ENCODE data around the gene WFS1.

WFS1 gene

DNA sequence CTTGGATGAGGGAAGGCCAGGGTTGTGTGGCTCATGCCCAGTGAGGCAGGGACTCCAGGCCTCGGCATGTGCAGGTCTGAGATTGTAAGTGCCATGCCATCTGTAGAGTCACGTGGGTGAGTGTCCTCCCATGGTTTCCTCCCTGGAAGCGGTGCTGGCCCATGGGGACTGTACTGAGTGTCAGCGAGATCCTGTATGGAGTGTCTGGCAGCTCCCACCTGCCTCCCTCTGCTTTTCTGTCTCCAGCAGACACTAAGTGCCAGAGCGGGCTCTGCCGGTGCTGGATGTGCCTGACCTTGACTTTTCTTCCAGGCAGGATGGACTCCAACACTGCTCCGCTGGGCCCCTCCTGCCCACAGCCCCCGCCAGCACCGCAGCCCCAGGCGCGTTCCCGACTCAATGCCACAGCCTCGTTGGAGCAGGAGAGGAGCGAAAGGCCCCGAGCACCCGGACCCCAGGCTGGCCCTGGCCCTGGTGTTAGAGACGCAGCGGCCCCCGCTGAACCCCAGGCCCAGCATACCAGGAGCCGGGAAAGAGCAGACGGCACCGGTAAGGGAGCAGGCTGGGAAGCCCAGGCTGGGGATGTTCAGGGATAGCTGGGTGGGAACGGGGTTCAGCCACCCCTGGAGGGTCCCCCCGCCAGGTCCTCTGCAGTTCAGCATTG lies 7.6 kb downstream of the WFS1 start:
- DNase-seq = no peak

- DNase-seq = no peak
Measured at GRCh38 chr4:6277935-6278800, 8.5 kb downstream of the WFS1 start.

DNA sequence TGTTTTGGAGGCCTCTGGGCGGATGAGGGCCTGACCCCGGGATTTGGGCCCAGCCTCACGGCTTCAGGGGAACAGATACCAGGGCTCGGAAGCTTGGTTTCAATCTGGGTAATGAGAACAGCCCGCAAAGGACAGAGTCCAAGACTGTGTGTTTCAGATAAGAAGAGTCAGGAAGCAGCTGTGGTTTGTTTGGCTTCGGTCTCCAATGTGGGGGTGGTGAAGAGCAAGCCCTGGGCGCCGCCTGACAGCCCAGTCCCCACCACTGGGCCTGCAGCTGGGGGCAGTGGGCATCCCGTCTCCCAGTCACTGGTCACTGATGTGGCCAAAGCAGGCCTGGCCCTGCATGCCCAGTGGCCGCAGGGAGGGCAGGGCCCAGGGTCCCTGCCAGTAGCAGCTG lies 9.1 kb downstream of the WFS1 start:
- DNase-seq = no peak

GRCh38 chr4:6279582-6280289 lies 10.1 kb downstream of the WFS1 start:
- no peak for DNase-seq

DNA sequence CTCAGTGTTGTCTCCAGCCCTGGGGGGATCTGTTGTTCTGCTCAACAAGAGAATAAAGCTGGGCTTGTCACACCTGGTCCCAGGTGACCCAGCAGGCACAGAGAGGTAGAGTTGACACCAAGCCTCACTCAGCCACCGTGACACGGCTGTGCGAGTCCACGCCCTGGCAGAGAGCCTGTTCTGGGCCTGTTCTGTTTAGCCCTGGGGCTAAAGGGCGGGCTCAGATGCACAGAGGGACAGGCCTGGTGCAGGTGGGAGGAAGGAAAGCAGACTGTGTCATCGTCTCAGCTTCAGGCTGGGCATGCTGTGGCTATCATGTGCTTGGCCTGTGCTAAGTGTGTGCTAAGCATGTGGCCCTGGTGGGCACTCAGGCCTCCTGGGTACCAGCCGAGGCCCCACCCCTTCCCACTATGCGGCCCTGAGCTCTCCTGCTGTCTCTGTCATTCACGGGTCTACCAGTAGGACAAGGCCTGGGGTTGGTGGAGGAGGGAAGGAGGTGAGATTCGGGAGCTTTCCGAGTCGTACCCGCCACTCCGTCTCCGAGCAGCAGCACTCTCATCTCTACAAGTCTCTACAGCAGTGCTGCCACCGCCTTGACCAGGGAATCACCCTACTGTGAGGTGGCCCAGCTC lies 10.8 kb downstream of the WFS1 start:
- no peak for DNase-seq

DNA sequence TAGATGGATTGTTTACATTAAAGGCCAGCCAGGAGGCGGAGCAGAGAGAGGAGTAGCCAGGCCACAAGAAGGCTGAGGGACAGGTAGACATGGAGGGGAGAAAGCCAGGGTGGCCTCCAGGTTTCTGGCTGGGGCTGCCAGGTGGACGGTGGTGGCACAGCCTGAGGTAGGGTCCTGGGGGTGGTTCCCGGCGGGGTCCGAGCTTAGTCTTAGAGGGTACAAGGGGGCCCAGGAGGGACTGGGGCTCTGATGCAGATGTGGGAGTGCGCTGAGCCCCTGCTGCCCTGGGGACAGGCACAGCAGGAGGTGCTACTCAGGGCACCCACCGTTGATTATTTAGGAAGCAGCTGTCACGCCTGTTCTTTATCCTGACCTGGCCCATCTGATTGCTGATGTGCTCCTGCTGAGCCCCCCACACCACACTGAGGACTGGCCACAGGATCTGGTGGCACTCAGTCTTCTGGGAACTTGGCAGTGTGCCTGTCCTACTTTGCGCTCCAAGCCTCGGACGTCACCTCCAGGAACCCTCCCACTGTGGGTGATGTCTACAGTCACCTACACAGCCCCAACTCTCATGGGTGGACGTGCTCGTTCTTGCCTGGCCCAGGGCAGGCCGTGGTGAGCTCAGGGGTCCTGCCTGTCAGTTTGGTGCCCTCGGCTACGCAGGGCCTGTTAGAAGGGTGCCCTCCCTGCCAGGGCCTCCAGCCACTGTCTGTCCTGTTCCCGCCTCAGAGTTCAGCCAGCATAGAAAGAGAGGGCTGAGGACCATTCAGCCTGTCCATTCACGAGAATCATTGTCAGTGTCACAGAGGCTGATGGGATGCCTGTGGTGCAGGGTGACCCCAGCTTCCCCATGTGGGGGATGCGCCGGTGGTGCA lies 12.0 kb downstream of the WFS1 start:
- DNase-seq = peak in 27 of 56 donors; percentile 11 to 77 (median 48)

GRCh38 chr4:6282314-6282771 lies 12.7 kb downstream of the WFS1 start:
- DNase-seq = no peak

GRCh38 chr4:6283282-6283681 lies 13.6 kb downstream of the WFS1 start:
- no peak for DNase-seq

DNA sequence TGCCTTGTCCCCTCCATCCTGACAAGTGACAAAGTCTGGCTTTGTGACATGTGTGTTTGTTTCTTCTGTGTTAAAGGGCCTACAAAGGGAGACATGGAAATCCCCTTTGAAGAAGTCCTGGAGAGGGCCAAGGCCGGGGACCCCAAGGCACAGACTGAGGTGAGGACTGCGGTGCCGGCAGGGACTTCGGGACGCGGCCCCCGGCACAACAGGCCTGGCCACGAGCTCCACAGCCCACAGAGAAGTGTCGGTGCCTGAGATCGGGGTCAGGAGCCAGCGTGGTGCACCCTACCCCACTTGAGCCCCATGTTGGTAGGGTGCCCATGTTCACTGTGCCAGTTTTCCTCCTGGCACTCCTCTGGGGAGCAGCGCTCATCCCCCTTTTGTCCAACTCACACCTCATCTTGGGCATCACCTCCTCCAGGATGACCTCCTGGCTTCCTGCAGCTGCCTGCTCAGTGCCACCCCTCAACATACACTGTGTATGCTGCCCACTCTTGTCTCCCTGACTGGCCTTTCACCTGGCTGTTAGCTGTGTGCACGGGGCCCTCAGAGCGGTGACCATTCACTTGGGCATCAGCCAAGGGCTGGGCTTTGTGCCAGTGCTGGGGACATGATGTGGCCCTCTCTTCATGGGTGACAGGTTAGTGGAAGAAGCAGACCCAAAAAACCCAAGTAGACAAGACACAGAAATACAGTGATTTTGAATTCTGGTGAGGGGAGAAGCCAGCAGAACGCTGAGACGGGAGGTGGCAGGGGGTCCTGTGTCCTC lies 17.6 kb downstream of the WFS1 start:
- DNase-seq = no peak

DNA sequence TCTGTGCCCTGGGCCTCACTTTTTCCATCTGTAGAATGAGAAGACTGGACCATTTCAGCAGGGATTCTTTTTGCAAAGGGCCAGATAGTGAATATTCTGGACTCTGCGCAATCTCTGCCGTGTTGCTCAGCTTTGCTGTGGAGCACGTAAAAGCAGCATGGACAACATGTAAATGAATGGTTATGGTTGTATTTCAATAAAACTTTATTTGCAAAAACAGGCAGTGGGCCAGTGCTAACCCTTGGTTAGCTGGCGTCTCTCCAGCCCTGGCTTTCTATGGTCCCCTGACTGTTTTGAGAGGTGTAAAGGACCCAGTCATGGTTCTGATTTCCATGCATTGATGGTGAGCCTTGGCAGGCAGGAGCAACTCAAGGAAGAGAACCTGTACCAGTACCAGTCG lies 18.7 kb downstream of the WFS1 start:
- DNase-seq = no peak

DNA sequence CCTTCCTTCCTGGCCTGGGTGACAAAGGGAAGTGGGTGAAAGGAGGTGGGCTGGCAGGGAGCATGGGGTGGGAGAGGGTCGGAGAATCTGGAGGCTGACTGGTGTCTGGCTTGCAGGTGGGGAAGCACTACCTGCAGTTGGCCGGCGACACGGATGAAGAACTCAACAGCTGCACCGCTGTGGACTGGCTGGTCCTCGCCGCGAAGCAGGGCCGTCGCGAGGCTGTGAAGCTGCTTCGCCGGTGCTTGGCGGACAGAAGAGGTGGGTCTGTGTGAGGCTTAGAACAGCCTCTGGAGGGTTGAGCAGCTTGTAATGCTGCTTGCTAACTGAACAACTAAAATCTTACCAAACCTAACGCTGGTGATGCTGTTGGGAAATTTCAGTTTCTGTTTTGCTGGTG lies 19.2 kb downstream of the WFS1 start:
- no peak for DNase-seq

GRCh38 chr4:6290256-6290655 lies 20.6 kb downstream of the WFS1 start:
- DNase-seq = no peak

DNA sequence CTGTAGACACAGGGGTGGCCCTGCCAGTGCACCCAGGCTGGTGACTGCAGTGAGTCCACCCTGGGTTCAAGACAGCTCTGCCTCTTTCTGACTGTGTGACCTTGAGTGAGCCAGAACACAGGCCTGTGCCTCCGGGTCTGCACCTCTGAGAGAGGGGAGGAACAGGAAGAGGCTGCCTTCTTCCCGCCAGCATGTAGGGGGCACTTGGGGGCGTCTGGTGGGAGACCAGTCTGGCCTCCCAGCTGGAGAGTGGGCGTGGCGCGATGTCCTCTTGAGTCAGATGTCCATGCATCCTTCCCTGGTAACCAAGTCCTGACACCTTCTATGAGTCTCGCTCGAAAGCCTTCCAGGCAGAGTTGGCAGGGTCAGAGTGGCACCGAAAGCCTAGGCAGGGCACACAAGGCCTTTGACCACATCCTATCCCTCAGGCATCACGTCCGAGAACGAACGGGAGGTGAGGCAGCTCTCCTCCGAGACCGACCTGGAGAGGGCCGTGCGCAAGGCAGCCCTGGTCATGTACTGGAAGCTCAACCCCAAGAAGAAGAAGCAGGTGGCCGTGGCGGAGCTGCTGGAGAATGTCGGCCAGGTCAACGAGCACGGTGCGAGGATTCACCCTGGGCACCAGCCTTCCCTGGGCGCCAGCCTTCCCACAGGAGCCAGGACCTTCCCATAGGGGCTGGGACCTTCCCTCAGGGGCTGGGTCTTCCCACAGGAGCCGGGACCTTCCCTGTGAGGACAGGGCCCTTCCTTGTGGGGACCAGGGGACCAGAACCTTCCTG lies 21.3 kb downstream of the WFS1 start:
- no peak for DNase-seq

- no peak for DNase-seq
Measured at GRCh38 chr4:6291784-6292297, 22.2 kb downstream of the WFS1 start.

- no peak for DNase-seq
Measured at GRCh38 chr4:6292376-6293096, 22.9 kb downstream of the WFS1 start.

GRCh38 chr4:6293097-6293445 lies 23.4 kb downstream of the WFS1 start:
- no peak for DNase-seq

- DNase-seq = no peak
Measured at GRCh38 chr4:6293661-6294060, 24.0 kb downstream of the WFS1 start.
